Stimulated activated naive CD4-positive, alpha-beta T cell treated with Interleukin-2 at 50 U/mL for 16 hours (primary cell): Measurements from ENCODE around the gene FAM120C.

Experiments
- DNase-seq: peaks from one replicate; lab custom pipeline; 2025; lab: John Stamatoyannopoulos, UW

The FAM120C gene

GRCh38 chrX:54157561-54157960 lies 25.5 kb downstream of the FAM120C start:
- DNase-seq = no peak

- no peak for DNase-seq
These were observed 48.8 kb downstream of the FAM120C start for GRCh38 chrX:54134269-54134668.

DNA sequence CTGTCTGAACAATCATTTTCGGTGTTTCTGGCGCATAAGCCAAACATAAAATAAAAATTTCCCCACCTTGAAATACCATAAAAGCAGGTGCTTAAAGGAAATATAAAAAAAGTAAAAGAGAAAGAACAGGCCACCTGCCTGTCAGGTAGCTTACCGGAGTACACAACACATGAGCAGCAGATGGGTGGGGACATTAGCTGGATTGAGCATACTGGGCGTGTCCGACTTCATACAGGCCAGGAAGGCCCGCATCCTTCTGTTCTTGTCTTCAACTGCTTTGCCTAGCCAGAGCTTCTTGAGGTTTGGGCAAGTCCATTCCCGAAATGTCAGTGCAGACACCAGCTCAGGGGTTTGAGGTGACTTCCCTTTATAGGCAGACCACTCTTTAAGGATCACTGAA lies 66.7 kb downstream of the FAM120C start:
- DNase-seq = no peak

GRCh38 chrX:54093571-54093970 lies 89.5 kb downstream of the FAM120C start:
- DNase-seq = no peak

DNA sequence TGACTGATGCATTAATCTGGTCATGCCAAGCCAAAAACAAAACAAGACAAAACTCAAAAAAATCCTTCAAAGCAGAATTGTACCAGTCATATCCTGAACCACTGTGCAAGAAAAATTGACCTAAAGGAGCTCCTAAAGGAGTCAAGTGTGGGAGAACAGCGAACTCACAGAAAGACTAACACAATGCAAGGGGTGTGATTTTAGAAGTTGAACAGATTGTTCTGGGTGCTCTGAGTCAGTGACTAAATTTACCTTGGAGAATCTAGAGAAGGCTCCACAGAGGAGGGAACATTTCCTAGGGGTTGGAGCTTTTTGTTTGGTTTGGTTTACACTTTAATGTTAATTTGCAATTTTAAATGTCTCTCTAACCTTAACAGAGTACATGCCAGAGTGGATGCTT lies 89.9 kb downstream of the FAM120C start:
- DNase-seq = no peak

DNA sequence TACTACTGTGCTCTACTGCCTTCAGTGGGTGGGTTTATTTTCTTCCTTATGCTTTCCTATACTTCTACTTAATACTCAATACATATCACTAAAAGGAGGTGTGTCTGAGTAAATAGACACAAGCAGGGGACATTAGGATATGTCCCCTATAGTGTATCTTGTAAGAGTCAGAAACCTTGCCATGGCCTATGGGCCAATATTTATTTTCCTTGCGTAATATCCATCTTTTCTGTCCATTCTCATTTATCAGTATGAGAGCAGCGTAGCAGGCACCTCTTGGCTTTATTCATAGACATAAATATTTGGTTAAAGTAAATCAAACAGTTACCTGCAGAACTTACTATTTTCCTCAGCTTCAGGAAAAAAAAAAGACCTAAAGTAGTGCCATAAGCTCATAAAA lies 92.2 kb downstream of the FAM120C start:
- no peak for DNase-seq

GRCh38 chrX:54089191-54089590 lies 93.9 kb downstream of the FAM120C start:
- DNase-seq = no peak

- no peak for DNase-seq
These were observed 95.4 kb downstream of the FAM120C start for GRCh38 chrX:54087661-54088060.

DNA sequence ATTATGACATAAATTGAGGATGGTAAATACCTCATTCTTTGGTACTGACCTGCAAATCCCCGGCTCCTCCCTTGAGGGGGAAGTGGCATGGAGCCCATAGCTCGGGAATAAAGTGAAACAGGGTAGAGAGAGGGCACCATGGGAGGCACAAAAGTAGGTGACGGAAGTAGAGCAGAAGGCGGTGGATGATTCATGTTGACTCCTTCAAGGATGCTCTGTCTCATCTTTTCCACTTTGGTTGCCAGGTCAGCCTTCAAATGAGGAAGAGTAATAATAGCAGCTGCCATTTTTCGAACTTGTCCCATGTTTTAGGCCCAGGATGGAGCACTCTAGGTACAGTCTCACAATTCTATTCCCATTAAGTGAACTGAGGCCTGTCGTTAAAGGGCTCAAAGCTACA lies 97.4 kb downstream of the FAM120C start:
- DNase-seq = no peak

- no peak for DNase-seq
These were observed 106.2 kb downstream of the FAM120C start for GRCh38 chrX:54076903-54077302.

DNA sequence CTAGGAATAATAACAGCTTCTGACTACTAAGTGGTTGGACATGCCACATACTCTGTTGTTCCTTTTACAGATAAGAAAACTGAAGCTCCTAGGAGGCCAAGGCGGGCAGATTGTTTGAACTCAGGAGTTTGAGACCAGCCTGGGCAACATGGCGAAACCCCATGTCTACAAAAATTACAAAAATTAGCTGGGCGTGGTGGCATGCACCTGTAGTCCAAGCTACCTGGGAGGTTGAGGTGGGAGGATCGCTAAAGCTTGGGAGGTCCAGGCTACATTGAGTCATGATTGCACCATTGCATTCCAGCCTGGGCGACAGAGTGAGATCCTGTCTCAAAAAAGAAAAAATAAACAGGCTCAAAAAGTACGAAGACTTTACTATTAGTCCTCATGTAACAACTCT lies 108.2 kb downstream of the FAM120C start:
- no peak for DNase-seq

DNA sequence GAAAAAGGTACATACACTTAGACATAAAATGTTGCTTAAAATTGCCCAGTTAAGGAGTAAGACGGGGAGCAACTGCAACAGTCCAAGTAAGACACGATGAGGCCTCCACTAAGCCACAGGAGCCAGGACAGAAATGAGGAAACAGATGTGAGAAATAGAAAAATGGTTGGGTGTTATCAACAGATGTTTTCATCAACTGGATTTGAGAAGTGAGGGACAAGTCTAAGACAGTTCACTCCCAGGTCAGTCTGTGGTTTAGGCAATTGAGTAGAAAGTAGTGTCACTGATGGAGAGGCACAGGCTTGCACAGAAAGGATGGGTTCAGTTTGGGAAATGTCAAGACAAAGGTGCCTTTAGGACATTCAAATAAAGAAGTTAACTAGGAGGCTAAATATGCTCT lies 115.3 kb downstream of the FAM120C start:
- no peak for DNase-seq

- no peak for DNase-seq
These were observed 116.2 kb downstream of the FAM120C start for GRCh38 chrX:54066841-54067240.

DNA sequence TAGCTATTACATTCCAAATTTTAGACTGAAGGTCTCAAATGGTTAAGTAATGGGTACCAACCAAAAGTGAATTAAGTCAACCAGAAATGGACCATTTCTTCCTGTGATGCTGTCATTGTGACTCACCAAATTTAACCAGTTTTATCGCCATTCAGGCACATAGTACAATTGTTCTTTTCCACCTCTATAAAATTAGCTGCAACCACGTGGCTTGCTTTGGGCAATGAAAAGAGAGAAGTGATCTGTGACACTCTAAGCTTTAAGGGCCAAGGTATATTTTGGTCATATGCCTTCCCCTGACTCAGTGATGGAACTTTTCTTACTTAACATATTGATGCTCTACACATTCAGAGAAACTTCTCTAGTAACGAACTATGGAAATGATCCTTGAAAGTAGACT lies 118.5 kb downstream of the FAM120C start:
- no peak for DNase-seq

GRCh38 chrX:54063361-54063760 lies 119.7 kb downstream of the FAM120C start:
- DNase-seq = no peak

DNA sequence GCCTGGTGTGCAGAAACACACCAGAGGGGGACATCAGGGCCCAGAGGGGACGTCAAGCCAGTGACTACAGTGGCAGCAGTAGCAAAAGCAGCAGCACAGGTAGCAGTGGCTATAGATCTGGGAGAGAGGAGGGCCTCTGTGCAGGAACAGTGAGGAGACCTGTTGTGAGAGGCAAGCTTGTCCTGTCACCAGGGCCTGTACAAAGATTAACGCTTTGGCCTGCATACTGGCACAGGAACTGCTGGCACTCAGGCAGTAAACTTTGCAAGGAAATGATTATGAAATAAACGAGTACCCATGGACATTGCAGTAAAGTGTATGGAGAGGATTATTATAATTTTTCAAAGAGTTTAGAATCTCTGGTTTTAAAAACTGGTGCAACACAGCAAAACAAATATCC lies 133.3 kb downstream of the FAM120C start:
- DNase-seq = no peak

DNA sequence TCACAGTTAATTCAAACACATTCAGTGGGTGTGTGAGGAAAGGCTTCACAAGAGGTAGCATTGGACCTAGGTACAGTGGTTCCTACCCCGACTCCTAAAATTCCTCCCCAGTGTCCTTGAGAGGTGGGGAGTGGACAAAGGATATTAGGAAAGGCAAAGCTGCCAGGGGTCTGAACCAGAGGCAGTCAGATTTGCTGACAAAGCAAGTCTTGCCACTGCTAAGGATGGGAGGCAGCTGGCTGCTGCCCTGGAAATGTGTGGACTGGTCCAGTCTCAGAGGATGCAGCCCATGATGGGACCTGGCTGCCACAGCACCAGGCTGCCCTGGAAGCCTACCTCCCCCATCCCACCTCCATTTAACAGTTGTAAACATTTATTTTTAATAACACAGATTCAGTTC lies 134.6 kb downstream of the FAM120C start:
- no peak for DNase-seq

GRCh38 chrX:54045563-54046228 lies 137.4 kb downstream of the FAM120C start:
- no peak for DNase-seq

GRCh38 chrX:54044877-54045338 lies 138.1 kb downstream of the FAM120C start:
- no peak for DNase-seq

DNA sequence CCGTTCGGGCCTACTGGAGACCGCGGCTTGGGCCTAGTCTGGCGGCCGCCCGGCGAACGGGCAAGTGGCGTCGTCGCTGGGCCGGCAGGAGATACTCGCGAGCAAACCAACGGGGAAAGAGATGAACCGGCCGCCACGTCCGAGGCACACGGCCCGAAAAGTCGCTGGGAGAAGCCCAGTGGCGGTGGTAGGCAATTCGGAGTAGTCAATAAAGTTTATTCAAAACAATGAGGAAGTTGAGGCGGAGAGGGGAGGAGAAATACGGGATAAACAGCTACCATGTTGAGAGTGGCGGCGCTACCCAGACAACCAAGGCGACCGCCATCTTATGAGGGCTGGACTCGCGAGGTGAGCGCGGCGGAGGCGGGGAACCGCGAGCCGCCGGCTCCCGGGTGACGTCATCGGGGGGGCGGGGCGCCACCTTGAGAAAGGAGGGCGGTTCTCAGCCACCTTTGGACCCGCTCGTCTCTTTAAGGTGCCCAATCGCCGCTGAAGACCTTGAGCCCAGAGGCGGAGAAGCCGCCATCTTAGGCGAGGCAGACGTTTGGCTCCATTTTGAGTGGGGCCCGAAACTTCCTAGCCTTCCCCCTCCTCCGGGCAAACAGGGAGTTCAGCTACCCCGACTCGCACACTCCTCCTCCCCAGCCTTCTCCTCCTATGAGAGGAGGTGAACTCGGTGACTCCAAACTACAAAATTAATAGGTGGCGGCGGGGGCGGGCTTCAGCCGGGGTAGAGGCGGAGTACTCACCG lies 138.8 kb downstream of the FAM120C start, which contains the start of gene PHF8:
Gene PHF8, minus strand, starts transcription at position 348 of the 751 bp plus-strand sequence. CDS start 1,745 bp downstream, outside the sequence.
- peak; percentile 94 for DNase-seq

- DNase-seq = peak; percentile 31
These were observed 139.4 kb downstream of the FAM120C start for GRCh38 chrX:54043541-54044125.

DNA sequence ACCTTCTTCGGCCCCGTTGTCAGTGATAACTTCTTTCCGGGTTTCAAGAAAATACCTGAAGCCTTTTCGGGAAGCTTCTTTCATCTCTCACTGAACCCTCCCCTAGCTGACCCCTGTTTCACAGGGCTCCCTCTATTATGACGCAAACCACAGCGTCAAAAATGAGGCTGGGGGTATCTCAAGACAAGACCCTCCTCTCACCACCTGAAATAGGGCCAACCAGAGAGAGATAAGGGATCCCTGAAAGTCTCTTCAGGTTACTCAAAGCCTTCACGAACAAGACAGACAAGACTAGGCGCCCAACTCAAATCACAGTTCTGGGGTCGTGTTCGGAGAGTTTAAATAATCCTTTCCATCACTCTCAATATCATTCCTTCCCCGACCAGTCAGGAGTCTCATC lies 140.0 kb downstream of the FAM120C start:
- no peak for DNase-seq

- DNase-seq = peak; percentile 40
These were observed 140.4 kb downstream of the FAM120C start for GRCh38 chrX:54042609-54043021.
